SK-N-SH (cell line): ENCODE results near the gene CDH23. TPM values are rescaled to one million over a fixed set of nuclear protein-coding genes. Genes with fewer than 3 reads are reported as not detected.

ENCODE experiments used
- CTCF ChIA-PET: fragments of 300-600, 350-600 bp; formaldehyde crosslinking; extraction: SDS; loops from one replicate; lab custom pipeline; 2021; lab: Yijun Ruan, JAX
- POLR2A ChIA-PET: fragments of 350-600 bp; sonication (Branson Sonifier 250); formaldehyde crosslinking; extraction: SDS; loops from one replicate; lab custom pipeline; 2020; ENCODE audit warnings: antibody characterized with exemption, inconsistent platforms; lab: Yijun Ruan, JAX
- DNase-seq: peaks from one replicate; pipeline ENCODE4 v3.0.0; 2012
- H2AFZ ChIP-seq: fragments of 200-600 bp; sonication (generic); 2 replicates; pipeline ENCODE4 v1.8.1; 2016; ENCODE audit warnings: antibody characterized with exemption, mild to moderate bottlenecking, low read depth
- H3F3A ChIP-seq: fragments of 200-600 bp; sonication (generic); replicated peaks from 2 replicates; pipeline ENCODE3; 2016; ENCODE audit warnings: antibody characterized with exemption, mild to moderate bottlenecking; ENCODE audit not compliant: insufficient read depth
- H3K27ac ChIP-seq, 2 experiments: fragments of 200-500 bp in 1 of 2; fragments of 200-600 bp in 1 of 2; sonication (Bioruptor generic) in 1 of 2; sonication (generic), shearing (Covaris generic) in 1 of 2; 2 replicates each; pipeline versions ENCODE4 v1.5.1 to v1.6.1; 2014 to 2016; ENCODE audit warnings: low read depth in 2 of 2, inconsistent platforms in 1 of 2, low read length in 1 of 2, mild to moderate bottlenecking in 1 of 2, mixed read lengths in 1 of 2
- H3K27me3 ChIP-seq: fragments of 200-600 bp; sonication (generic), shearing (Covaris generic); 2 replicates; pipeline ENCODE4 v1.6.1; 2016; ENCODE audit warnings: mixed run types; ENCODE audit not compliant: insufficient read depth
- H3K36me3 ChIP-seq, 2 experiments: fragments of 200-500 bp in 1 of 2; fragments of 200-600 bp in 1 of 2; sonication (Bioruptor generic) in 1 of 2; sonication (generic) in 1 of 2; replicated peaks in 1 of 2; 2 replicates each; pipeline versions ENCODE3 to v1.5.1; 2014 to 2016; ENCODE audit warnings: low read length in 1 of 2, mild to moderate bottlenecking in 1 of 2; ENCODE audit not compliant: insufficient read depth in 2 of 2, control insufficient read depth in 1 of 2
- H3K4me1 ChIP-seq, 2 experiments: fragments of 200-500 bp in 1 of 2; fragments of 200-600 bp in 1 of 2; sonication (Bioruptor generic) in 1 of 2; sonication (generic), shearing (Covaris generic) in 1 of 2; 2 replicates each; pipeline versions ENCODE4 v1.5.1 to v1.6.1; 2014 to 2016; ENCODE audit warnings: low read depth in 1 of 2, low read length in 1 of 2, mixed run types in 1 of 2; ENCODE audit not compliant: insufficient read depth in 2 of 2, control insufficient read depth in 1 of 2
- H3K4me2 ChIP-seq: fragments of 200-600 bp; sonication (generic), shearing (Covaris generic); 2 replicates; pipeline ENCODE4 v1.6.1; 2017; ENCODE audit warnings: mixed run types
- H3K4me3 ChIP-seq, 2 experiments: fragments of 200-500 bp in 1 of 2; fragments of 200-600 bp in 1 of 2; sonication (Bioruptor generic) in 1 of 2; sonication (generic), shearing (Covaris generic) in 1 of 2; 2 replicates each; pipeline versions ENCODE4 v1.5.1 to v1.8.1; 2014 to 2016; ENCODE audit warnings: low read depth in 2 of 2, inconsistent platforms in 1 of 2, low read length in 1 of 2, mild to moderate bottlenecking in 1 of 2, mixed read lengths in 1 of 2, moderate library complexity in 1 of 2
- H3K79me2 ChIP-seq: fragments of 200-600 bp; sonication (generic); 2 replicates; pipeline ENCODE4 v1.8.1; 2017; ENCODE audit warnings: mild to moderate bottlenecking; ENCODE audit not compliant: insufficient read depth
- H3K9ac ChIP-seq: fragments of 200-600 bp; sonication (generic); 2 replicates; pipeline ENCODE4 v1.6.1; 2017; ENCODE audit warnings: mixed run types
- H3K9me2 ChIP-seq: fragments of 200-600 bp; sonication (generic); 2 replicates; pipeline ENCODE4 v1.6.1; 2017; ENCODE audit warnings: mixed run types
- H3K9me3 ChIP-seq: fragments of 200-600 bp; sonication (generic); 2 replicates; pipeline ENCODE4 v1.6.1; 2017; ENCODE audit warnings: mixed run types, mild to moderate bottlenecking, moderate library complexity
- H4K20me1 ChIP-seq: fragments of 200-600 bp; sonication (generic); 2 replicates; pipeline ENCODE4 v1.6.1; 2017; ENCODE audit warnings: mild to moderate bottlenecking, mixed run types; ENCODE audit not compliant: insufficient read depth
- EP300 ChIP-seq, 2 experiments: IDR thresholded peaks; 2 replicates each; pipeline versions ENCODE4 v1.4.0 to v1.6.1; 2012; ENCODE audit warnings: borderline replicate concordance in 1 of 2, low read depth in 1 of 2, low read length in 1 of 2
- FOXM1 ChIP-seq: IDR thresholded peaks from 2 replicates; pipeline ENCODE4 v1.4.0; 2012; ENCODE audit warnings: low read depth, mild to moderate bottlenecking
- GABPA ChIP-seq: IDR thresholded peaks from 2 replicates; pipeline ENCODE4 v1.4.0; 2012; ENCODE audit warnings: low read depth, mild to moderate bottlenecking
- JUND ChIP-seq: IDR thresholded peaks from 2 replicates; pipeline ENCODE4 v1.4.0; 2012
- MEF2A ChIP-seq: IDR thresholded peaks from 2 replicates; pipeline ENCODE4 v1.4.0; 2012; ENCODE audit warnings: low read depth, borderline replicate concordance
- NFIC ChIP-seq: IDR thresholded peaks from 2 replicates; pipeline ENCODE4 v1.4.0; 2012; ENCODE audit warnings: borderline replicate concordance
- POLR2AphosphoS5 ChIP-seq: IDR thresholded peaks from 2 replicates; pipeline ENCODE4 v1.6.1; 2012; ENCODE audit warnings: low read depth, low read length
- WGBS: methylation state at CpG from one replicate; pipeline ENCODE4 v1.1.6; 2017; ENCODE audit warnings: low lambda C conversion rate; 5-methylcytosine and 5-hydroxymethylcytosine counted together
- polyA plus RNA-seq, 3 experiments: library from polyadenylated mRNA; depleted of rRNA; stranded (reverse); fragments of >200 nt; gene quantifications; 2 replicates each; pipeline ENCODE4 v1.2.3, GENCODE V29; 2012
- TF ChIP-seq, protein P1 (sequence below): IDR thresholded peaks from 2 replicates; pipeline ENCODE4 v1.4.0; 2012; ENCODE audit warnings: low read depth, borderline replicate concordance
- TF ChIP-seq, protein P2 (sequence below): IDR thresholded peaks from 2 replicates; pipeline ENCODE4; 2012

The CDH23 gene
- polyA plus RNA-seq, 1 of the 3 experiments (the other 2 are of a cell fraction), result 0.03 TPM

DNA sequence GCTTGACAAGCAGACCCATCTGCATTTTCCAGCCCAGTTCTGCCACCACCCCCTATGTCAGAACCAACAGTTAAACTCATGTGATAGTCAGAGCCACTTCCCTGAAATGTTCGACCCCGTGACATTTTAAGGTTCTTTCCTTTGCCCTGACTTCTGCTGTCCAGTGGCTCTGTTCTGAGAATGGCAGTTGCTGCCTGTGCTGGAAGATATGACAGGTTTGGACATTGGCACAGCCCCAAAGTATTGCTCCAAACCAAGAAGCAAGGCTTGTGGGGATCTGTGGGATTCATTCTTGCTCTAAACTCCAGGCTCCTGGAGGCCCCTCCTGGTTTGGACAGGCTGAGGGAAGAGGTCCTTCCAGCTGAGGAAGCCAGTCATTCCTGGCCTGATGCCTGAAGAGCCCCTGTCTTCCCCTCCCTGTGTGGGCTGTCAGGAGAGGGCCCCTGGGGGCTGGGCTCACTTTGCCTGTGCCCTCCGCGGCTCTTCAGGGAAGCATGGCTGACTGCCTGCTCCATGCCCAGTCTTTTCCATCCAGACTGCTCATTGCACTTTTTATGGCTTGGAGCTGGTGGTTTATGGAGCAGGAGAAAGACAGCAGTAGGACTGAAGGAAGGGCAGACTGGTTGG, 138.0 kb downstream of the CDH23 start:
- no peaks in the 10 kb centered on the region for H3K9me2 ChIP-seq
- 0 out of 2 replicates have a peak, but pooled peaks cover 12% of the 10 kb centered on the region for H3K27me3 ChIP-seq
- H3K4me3 ChIP-seq, result no peak overlapping the region
- H3K36me3 ChIP-seq, result no peaks in the 10 kb centered on the region
- CTCF ChIA-PET, result no interaction called here
- no peak overlapping the region for H2AFZ ChIP-seq
- no peaks in the 10 kb centered on the region for H3K79me2 ChIP-seq
- WGBS, result 74% methylated on average over 4 of the region's 4 CpGs
- H3K4me1 ChIP-seq, result peaks cover 0 to 19% of the 10 kb centered on the region in 2 experiments; a peak in 1 of 4 replicates
- DNase-seq, result no peak
- no peak overlapping the region for H3K4me2 ChIP-seq
- no peaks in the 10 kb centered on the region for H3K9me3 ChIP-seq
- H3K27ac ChIP-seq, result no peak overlapping the region
- POLR2A ChIA-PET, result no interaction called here
- H3K9ac ChIP-seq, result no peak overlapping the region
- no peaks in the 10 kb centered on the region for H3F3A ChIP-seq
- TF ChIP-seq JUND (no peak), EP300 (IDR thresholded peaks at IDR 0.05; ENCODE audit: borderline replicate concordance in 1 of 2, low read depth in 1 of 2, low read length in 1 of 2) (no peak), POLR2AphosphoS5 (no peak), GABPA (no peak)
- TF ChIP-seq, protein P1, sequence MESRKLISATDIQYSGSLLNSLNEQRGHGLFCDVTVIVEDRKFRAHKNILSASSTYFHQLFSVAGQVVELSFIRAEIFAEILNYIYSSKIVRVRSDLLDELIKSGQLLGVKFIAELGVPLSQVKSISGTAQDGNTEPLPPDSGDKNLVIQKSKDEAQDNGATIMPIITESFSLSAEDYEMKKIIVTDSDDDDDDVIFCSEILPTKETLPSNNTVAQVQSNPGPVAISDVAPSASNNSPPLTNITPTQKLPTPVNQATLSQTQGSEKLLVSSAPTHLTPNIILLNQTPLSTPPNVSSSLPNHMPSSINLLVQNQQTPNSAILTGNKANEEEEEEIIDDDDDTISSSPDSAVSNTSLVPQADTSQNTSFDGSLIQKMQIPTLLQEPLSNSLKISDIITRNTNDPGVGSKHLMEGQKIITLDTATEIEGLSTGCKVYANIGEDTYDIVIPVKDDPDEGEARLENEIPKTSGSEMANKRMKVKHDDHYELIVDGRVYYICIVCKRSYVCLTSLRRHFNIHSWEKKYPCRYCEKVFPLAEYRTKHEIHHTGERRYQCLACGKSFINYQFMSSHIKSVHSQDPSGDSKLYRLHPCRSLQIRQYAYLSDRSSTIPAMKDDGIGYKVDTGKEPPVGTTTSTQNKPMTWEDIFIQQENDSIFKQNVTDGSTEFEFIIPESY, result no peak
- no peaks in the 10 kb centered on the region for H4K20me1 ChIP-seq

DNA sequence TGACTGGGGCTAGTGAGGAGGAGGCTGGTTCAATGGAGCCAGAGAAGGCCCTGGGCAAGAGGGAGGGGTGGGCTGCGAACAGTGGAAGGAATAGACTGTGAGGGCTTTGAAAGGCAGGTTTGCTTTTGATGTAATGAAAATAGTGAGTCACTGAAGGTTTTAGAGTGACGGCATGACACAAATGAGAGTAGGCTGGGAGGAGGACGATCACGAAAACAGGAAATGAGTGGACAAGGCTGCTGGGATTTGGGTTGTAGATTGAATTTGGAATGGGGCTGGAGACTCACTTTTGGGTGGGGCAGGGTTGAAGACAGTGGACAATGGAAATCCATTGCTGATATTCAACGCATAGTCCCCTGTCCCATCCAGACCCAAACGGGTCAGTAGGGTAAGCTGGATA, 139.6 kb downstream of the CDH23 start:
- POLR2A ChIA-PET, result no interaction called here
- DNase-seq, result no peak
- H3K4me2 ChIP-seq, result no peak overlapping the region
- H3K4me3 ChIP-seq, result no peak overlapping the region
- H3K79me2 ChIP-seq, result no peaks in the 10 kb centered on the region
- H3K9me3 ChIP-seq, result no peaks in the 10 kb centered on the region
- H3K36me3 ChIP-seq, result no peaks in the 10 kb centered on the region
- no peaks in the 10 kb centered on the region for H3F3A ChIP-seq
- no peaks in the 10 kb centered on the region for H4K20me1 ChIP-seq
- 53% methylated on average over 6 of the region's 6 CpGs for WGBS
- no peak overlapping the region for H2AFZ ChIP-seq
- H3K4me1 ChIP-seq, result peaks cover 0 to 19% of the 10 kb centered on the region in 2 experiments; a peak in 1 of 4 replicates
- CTCF ChIA-PET, result no interaction called here
- TF ChIP-seq, protein P2, sequence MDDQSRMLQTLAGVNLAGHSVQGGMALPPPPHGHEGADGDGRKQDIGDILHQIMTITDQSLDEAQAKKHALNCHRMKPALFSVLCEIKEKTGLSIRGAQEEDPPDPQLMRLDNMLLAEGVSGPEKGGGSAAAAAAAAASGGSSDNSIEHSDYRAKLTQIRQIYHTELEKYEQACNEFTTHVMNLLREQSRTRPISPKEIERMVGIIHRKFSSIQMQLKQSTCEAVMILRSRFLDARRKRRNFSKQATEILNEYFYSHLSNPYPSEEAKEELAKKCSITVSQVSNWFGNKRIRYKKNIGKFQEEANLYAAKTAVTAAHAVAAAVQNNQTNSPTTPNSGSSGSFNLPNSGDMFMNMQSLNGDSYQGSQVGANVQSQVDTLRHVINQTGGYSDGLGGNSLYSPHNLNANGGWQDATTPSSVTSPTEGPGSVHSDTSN, result no peak
- TF ChIP-seq POLR2AphosphoS5 (no peak), FOXM1 (no peak), MEF2A (no peak), NFIC (no peak)
- no peak overlapping the region for H3K27ac ChIP-seq
- peaks cover 18% of the 10 kb centered on the region for H3K27me3 ChIP-seq
- H3K9me2 ChIP-seq, result no peaks in the 10 kb centered on the region
- H3K9ac ChIP-seq, result no peak overlapping the region
